Measurements from ENCODE around the gene GNB4. TPM values are rescaled to one million over a fixed set of nuclear protein-coding genes. Genes with fewer than 3 reads are reported as not detected.
A peak's percentile ranks its signal among the peaks of the same experiment; 100 is the strongest.

GNB4 gene
- total RNA-seq, 1 experiment from 2014 or later, result 46.7 TPM

DNA sequence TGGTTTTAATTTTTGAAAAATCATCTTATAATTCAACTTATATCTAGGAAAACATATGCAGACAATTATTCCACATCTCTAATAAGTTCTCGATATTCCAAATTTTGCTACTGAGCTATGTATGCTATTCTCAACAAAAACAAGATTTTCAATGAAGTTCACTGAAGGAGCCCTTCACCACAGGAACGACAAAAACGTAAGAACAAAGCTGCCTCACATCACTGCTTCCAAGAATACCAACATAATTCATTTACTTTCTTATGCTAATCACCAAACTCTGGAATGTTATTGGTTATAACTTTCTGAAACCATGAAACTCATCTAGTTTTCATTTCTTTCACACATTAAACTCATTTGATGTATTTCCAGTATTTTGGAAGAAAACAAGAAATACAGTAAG lies 49.7 kb downstream of the GNB4 start:
- in situ Hi-C loops (cut with HindIII; ENCODE audit: low pct_unique_long_range_greater_than_20kb, low sequenced_read_pairs), result no loop called here
- no peak for DNase-seq (ENCODE audit: low read depth, low spot score)

DNA sequence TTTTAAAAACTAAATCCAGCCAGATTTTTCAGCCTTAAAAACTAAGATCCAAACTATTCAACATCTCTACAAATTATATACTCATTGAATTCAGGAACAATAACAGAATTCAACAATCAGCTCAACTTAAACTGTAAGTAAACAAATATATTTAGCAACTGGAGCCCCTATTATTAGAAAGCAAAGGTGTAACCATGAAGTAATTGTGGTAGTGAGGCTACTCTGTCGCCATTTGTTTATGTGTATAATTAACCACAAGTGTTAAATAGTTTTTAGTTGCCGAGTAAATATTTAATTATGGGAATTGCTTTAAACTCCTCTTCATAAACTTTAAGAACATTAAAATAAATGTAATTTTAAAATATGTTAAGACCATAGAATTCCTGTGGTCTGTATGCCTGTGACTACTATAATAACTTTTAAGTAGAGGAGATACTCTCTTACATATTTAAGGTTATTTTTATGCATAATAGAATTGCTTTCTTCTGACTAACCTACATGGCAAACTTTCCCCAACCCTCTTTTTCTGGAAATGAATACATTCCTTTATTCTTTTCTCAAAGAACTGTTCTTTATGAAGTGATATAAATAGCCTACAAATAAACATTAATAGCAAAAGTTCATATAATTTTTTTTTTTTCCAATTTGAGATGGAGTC lies 52.6 kb downstream of the GNB4 start:
- DNase-seq (ENCODE audit: low read depth, low spot score), result peak; percentile 16

GRCh38 chr3:179391906-179392305 lies 59.4 kb downstream of the GNB4 start:
- DNase-seq (ENCODE audit: low read depth, low spot score), result no peak
- in situ Hi-C loops (cut with HindIII; ENCODE audit: low pct_unique_long_range_greater_than_20kb, low sequenced_read_pairs), result no loop called here

More for the DNA sequence above, 52.6 kb downstream of the GNB4 start:
- in situ Hi-C loops (cut with HindIII; ENCODE audit: low pct_unique_long_range_greater_than_20kb, low sequenced_read_pairs), result no loop called here

- no peak for DNase-seq (ENCODE audit: low read depth, low spot score)
Observed at GRCh38 chr3:179376474-179376873, 74.8 kb downstream of the GNB4 start.

GRCh38 chr3:179375091-179375999 lies 75.9 kb downstream of the GNB4 start:
- in situ Hi-C loops (cut with HindIII; ENCODE audit: low pct_unique_long_range_greater_than_20kb, low sequenced_read_pairs), result no loop called here
- DNase-seq (ENCODE audit: low read depth, low spot score), result no peak

More at GRCh38 chr3:179376474-179376873, 74.8 kb downstream of the GNB4 start:
- in situ Hi-C loops (cut with HindIII; ENCODE audit: low pct_unique_long_range_greater_than_20kb, low sequenced_read_pairs), result no loop called here

GRCh38 chr3:179373938-179374337 lies 77.3 kb downstream of the GNB4 start:
- no peak for DNase-seq (ENCODE audit: low read depth, low spot score)
- in situ Hi-C loops (cut with HindIII; ENCODE audit: low pct_unique_long_range_greater_than_20kb, low sequenced_read_pairs), result no loop called here

DNA sequence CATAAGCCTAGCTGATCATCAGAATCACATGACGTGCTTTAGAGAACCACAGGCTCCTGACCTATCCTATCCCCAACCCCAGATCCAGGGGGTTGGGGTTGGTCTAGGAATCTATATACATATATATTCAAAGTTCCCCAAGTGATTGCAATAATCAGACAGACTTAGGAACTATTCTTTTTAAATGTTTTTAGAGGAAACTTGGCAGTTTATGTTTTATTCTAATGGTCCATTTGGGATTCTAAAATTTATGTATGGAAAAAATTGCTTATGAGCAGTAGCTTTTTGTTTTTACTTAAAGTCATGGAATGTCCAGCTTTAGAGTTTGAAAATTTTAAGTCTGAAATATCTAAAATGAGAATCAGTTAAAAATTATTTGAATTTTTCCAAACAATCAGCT lies 81.6 kb downstream of the GNB4 start:
- DNase-seq (ENCODE audit: low read depth, low spot score), result no peak
- in situ Hi-C loops (cut with HindIII; ENCODE audit: low pct_unique_long_range_greater_than_20kb, low sequenced_read_pairs), result no loop called here

- in situ Hi-C loops (cut with HindIII; ENCODE audit: low pct_unique_long_range_greater_than_20kb, low sequenced_read_pairs), result no loop called here
- no peak for DNase-seq (ENCODE audit: low read depth, low spot score)
Observed at GRCh38 chr3:179363332-179363731, 87.9 kb downstream of the GNB4 start.

GRCh38 chr3:179355996-179356395 lies 95.3 kb downstream of the GNB4 start:
- in situ Hi-C loops (cut with HindIII; ENCODE audit: low pct_unique_long_range_greater_than_20kb, low sequenced_read_pairs), result no loop called here
- no peak for DNase-seq (ENCODE audit: low read depth, low spot score)

DNA sequence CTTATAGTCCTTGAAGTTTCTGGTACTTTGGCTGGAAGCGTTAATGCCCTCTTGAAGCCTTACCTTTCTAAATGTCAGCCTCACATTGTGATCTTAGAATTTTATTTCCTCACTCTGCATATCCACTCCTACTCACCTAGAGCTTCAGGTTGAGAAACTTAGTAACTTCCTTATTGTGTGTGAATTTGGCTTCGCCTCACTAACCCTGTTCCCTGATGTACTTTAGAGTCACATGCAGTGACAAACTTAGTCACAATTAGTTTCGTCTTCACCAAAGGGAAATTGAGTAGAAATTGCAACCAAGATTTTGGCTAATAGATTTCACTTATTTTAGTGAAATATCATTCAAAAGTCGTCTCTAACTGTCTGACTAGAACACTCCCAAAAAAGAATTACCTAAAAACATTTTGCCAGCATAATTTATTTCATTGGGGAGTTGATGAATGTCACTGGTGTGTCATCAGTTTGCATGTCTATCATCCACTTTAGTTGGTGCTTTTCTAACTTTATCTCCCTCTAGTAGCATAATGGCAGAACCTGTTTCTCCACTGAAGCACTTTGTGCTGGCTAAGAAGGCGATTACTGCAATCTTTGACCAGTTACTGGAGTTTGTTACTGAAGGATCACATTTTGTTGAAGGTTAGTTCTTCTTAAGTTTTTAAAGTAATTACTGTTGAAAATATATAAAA lies 102.8 kb downstream of the GNB4 start:
- no peak for DNase-seq (ENCODE audit: low read depth, low spot score)
- in situ Hi-C loops (cut with HindIII; ENCODE audit: low pct_unique_long_range_greater_than_20kb, low sequenced_read_pairs), result no loop called here

GRCh38 chr3:179347345-179348194 lies 103.7 kb downstream of the GNB4 start, which contains the start of gene MFN1:
Gene MFN1, plus strand, starts transcription at chr3:179347709. Its CDS starts 1,143 bp downstream, at chr3:179348852.
- in situ Hi-C loops (cut with HindIII; ENCODE audit: low pct_unique_long_range_greater_than_20kb, low sequenced_read_pairs), result no loop called here
- DNase-seq (ENCODE audit: low read depth, low spot score), result peak; percentile 97

Small RNAs within 50 kb of the gene (small RNA-seq; reads per million reads assigned to genes)
- 0 reads per million in 2 experiments for gene AC007620.1

Other genes starting within 250 kb of the GNB4 start
- 0.37 and 0.58 TPM in 2 replicates for gene KCNMB3, start 200.4 kb downstream of the GNB4 start, total RNA-seq (2014; rRNA removed; shearing (Covaris generic))
- gene ZNF639, start 128.4 kb downstream of the GNB4 start, total RNA-seq (2014; rRNA removed; shearing (Covaris generic)), result 39.2 and 39.3 TPM in 2 replicates
- gene MFN1, start 103.8 kb downstream of the GNB4 start, total RNA-seq (2014; rRNA removed; shearing (Covaris generic)), result 57.3 and 68.1 TPM in 2 replicates
- gene ACTL6A, start 111.5 kb upstream of the GNB4 start, total RNA-seq (2014; rRNA removed; shearing (Covaris generic)), result 84.5 and 90.1 TPM in 2 replicates
- gene MRPL47, start 153.2 kb upstream of the GNB4 start, total RNA-seq (2014; rRNA removed; shearing (Covaris generic)), result 61.5 and 65.0 TPM in 2 replicates
- gene NDUFB5, start 153.3 kb upstream of the GNB4 start, total RNA-seq (2014; rRNA removed; shearing (Covaris generic)), result 359 and 373 TPM in 2 replicates
- 7.1 and 8.3 TPM in 2 replicates for gene USP13, start 201.6 kb upstream of the GNB4 start, total RNA-seq (2014; rRNA removed; shearing (Covaris generic))